Measurements from ENCODE around the gene PRR7. TPM values are rescaled to one million over a fixed set of nuclear protein-coding genes. Genes with fewer than 3 reads are reported as not detected.
A peak's percentile ranks its signal among the peaks of the same experiment; 100 is the strongest.
"Not testable (repeated sequence)": the region's sequence is repeated elsewhere in the genome, so short reads cannot be mapped to it uniquely, and the experiment has no call there.

PRR7 gene
- polyA plus RNA-seq, 6 donors from 2014 or later, result 16.2 to 39.5 (median 25.7) TPM

GRCh38 chr5:177410575-177410974 is 36.0 kb upstream of the PRR7 start:
- Mint-ChIP-seq H3K9me3 (no peaks in the 10 kb centered on the region), H3K27me3 (no peaks in the 10 kb centered on the region), H3K36me3 (no peaks in the 10 kb centered on the region), H3K4me3 (no peak overlapping the region), H3K27ac (peak overlapping the region in 1 of 6 donors; percentile 24), H3K4me1 (peaks cover 6 to 24% (median 13%) of the 10 kb centered on the region in 3 donors)
- no peak for DNase-seq
- no peak for ATAC-seq (ENCODE audit: low read depth in 2 of 2)

GRCh38 chr5:177412603-177413233 is 33.9 kb upstream of the PRR7 start:
- Mint-ChIP-seq H3K4me1 (peaks cover 0 to 10% (median 0%) of the 10 kb centered on the region in 3 donors), H3K9me3 (no peaks in the 10 kb centered on the region), H3K4me3 (no peak overlapping the region), H3K27me3 (no peaks in the 10 kb centered on the region), H3K27ac (peak overlapping the region in 1 of 6 donors; percentile 80), H3K36me3 (no peaks in the 10 kb centered on the region)
- ATAC-seq (ENCODE audit: low read depth in 2 of 2) (peak in 1 of 2 donors; percentile 27), DNase-seq (no peak)

GRCh38 chr5:177414481-177414880 is 32.1 kb upstream of the PRR7 start:
- H3K4me1 Mint-ChIP-seq, result peaks cover 0 to 10% (median 0%) of the 10 kb centered on the region in 3 donors
- ATAC-seq (ENCODE audit: low read depth in 2 of 2), result no peak
- no peaks in the 10 kb centered on the region for H3K9me3 Mint-ChIP-seq
- DNase-seq, result no peak
- no peak overlapping the region for H3K4me3 Mint-ChIP-seq
- H3K27me3 Mint-ChIP-seq, result no peaks in the 10 kb centered on the region
- H3K27ac Mint-ChIP-seq, result no peak overlapping the region
- H3K36me3 Mint-ChIP-seq, result no peaks in the 10 kb centered on the region

- H3K27ac Mint-ChIP-seq; H3K36me3 Mint-ChIP-seq; H3K4me3 Mint-ChIP-seq; H3K4me1 Mint-ChIP-seq; ATAC-seq (ENCODE audit: low read depth in 2 of 2); H3K27me3 Mint-ChIP-seq; DNase-seq; H3K9me3 Mint-ChIP-seq: not testable (repeated sequence)
Observed at GRCh38 chr5:177417081-177417480, 29.5 kb upstream of the PRR7 start.

GRCh38 chr5:177419046-177419445 is 27.6 kb upstream of the PRR7 start:
- no peak for DNase-seq
- no peaks in the 10 kb centered on the region for H3K36me3 Mint-ChIP-seq
- no peak for ATAC-seq (ENCODE audit: low read depth in 2 of 2)
- H3K9me3 Mint-ChIP-seq, result no peaks in the 10 kb centered on the region
- peak overlapping the region in 1 of 8 donors; percentile 42 for H3K4me3 Mint-ChIP-seq
- peaks cover 0 to 4% (median 0%) of the 10 kb centered on the region in 3 donors for H3K4me1 Mint-ChIP-seq
- no peaks in the 10 kb centered on the region for H3K27me3 Mint-ChIP-seq
- no peak overlapping the region for H3K27ac Mint-ChIP-seq

GRCh38 chr5:177420472-177420871 is 26.1 kb upstream of the PRR7 start:
- not testable (repeated sequence) for H3K4me3 Mint-ChIP-seq; H3K36me3 Mint-ChIP-seq; DNase-seq; H3K27me3 Mint-ChIP-seq; H3K9me3 Mint-ChIP-seq; H3K27ac Mint-ChIP-seq; H3K4me1 Mint-ChIP-seq; ATAC-seq (ENCODE audit: low read depth in 2 of 2)

- DNase-seq (no peak), ATAC-seq (ENCODE audit: low read depth in 2 of 2) (no peak)
- Mint-ChIP-seq H3K27me3 (no peaks in the 10 kb centered on the region), H3K27ac (peak overlapping the region in 1 of 6 donors; percentile 69), H3K4me3 (no peak overlapping the region), H3K36me3 (no peaks in the 10 kb centered on the region), H3K4me1 (peaks cover 8 to 13% (median 10%) of the 10 kb centered on the region in 3 donors), H3K9me3 (no peaks in the 10 kb centered on the region)
Observed at GRCh38 chr5:177421062-177421798, 25.4 kb upstream of the PRR7 start.

- no peak for ATAC-seq (ENCODE audit: low read depth in 2 of 2)
- no peaks in the 10 kb centered on the region for H3K36me3 Mint-ChIP-seq
- no peaks in the 10 kb centered on the region for H3K9me3 Mint-ChIP-seq
- H3K27me3 Mint-ChIP-seq, result no peaks in the 10 kb centered on the region
- H3K27ac Mint-ChIP-seq, result no peak overlapping the region
- no peak overlapping the region for H3K4me3 Mint-ChIP-seq
- DNase-seq, result no peak
- H3K4me1 Mint-ChIP-seq, result peaks cover 21 to 29% (median 24%) of the 10 kb centered on the region in 3 donors
Observed at GRCh38 chr5:177423671-177424070, 22.9 kb upstream of the PRR7 start.

- Mint-ChIP-seq H3K27ac (peak overlapping the region; percentile 91 to 99 (median 98)), H3K4me3 (peak overlapping the region; percentile 83 to 100 (median 92)), H3K4me1 (peaks cover 36 to 45% (median 40%) of the 10 kb centered on the region in 3 donors), H3K36me3 (no peaks in the 10 kb centered on the region), H3K27me3 (no peaks in the 10 kb centered on the region), H3K9me3 (no peaks in the 10 kb centered on the region)
- DNase-seq, result no peak
- no peak for ATAC-seq (ENCODE audit: low read depth in 2 of 2)
Observed at GRCh38 chr5:177425196-177425800, 21.3 kb upstream of the PRR7 start.

GRCh38 chr5:177425801-177426565 is 20.6 kb upstream of the PRR7 start:
- no peaks in the 10 kb centered on the region for H3K36me3 Mint-ChIP-seq
- peak overlapping the region; percentile 96 to 99 (median 98) for H3K27ac Mint-ChIP-seq
- H3K27me3 Mint-ChIP-seq, result no peaks in the 10 kb centered on the region
- DNase-seq (peak; percentile 100), ATAC-seq (ENCODE audit: low read depth in 2 of 2) (peak; percentile 80 to 81)
- peak overlapping the region; percentile 83 to 100 (median 92) for H3K4me3 Mint-ChIP-seq
- H3K9me3 Mint-ChIP-seq, result no peaks in the 10 kb centered on the region
- H3K4me1 Mint-ChIP-seq, result peaks cover 43 to 52% (median 47%) of the 10 kb centered on the region in 3 donors

GRCh38 chr5:177426566-177427210 is 19.9 kb upstream of the PRR7 start, which contains the start of gene GRK6:
Gene GRK6, plus strand, starts transcription at chr5:177426676. Its CDS starts 170 bp downstream, at chr5:177426846.
- ATAC-seq (ENCODE audit: low read depth in 2 of 2) (peak; percentile 11 to 13), DNase-seq (peak; percentile 78)
- peaks cover 49 to 59% (median 54%) of the 10 kb centered on the region in 3 donors for H3K4me1 Mint-ChIP-seq
- peak within 1 kb of the TSS; percentile 83 to 100 (median 93) for H3K4me3 Mint-ChIP-seq
- H3K9me3 Mint-ChIP-seq, result no peaks in the 10 kb centered on the region
- H3K27me3 Mint-ChIP-seq, result no peaks in the 10 kb centered on the region
- H3K27ac Mint-ChIP-seq, result peak within 1 kb of the TSS; percentile 96 to 99 (median 98)
- no peaks in the 10 kb centered on the region for H3K36me3 Mint-ChIP-seq

GRCh38 chr5:177427211-177427822 is 19.3 kb upstream of the PRR7 start:
- Mint-ChIP-seq H3K9me3 (no peaks in the 10 kb centered on the region), H3K27me3 (no peaks in the 10 kb centered on the region), H3K27ac (peak overlapping the region; percentile 95 to 99 (median 96)), H3K4me3 (peak overlapping the region; percentile 83 to 97 (median 93)), H3K4me1 (peaks cover 53 to 65% (median 59%) of the 10 kb centered on the region in 3 donors), H3K36me3 (no peaks in the 10 kb centered on the region)
- DNase-seq (no peak), ATAC-seq (ENCODE audit: low read depth in 2 of 2) (no peak)
